ELF-1 (cell line): ENCODE results near the gene CLCN3.
"Not testable (repeated sequence)": the region's sequence is repeated elsewhere in the genome, so short reads cannot be mapped to it uniquely, and the experiment has no call there.

Source experiments
- DNase-seq: peaks from one replicate; pipeline ENCODE4 v3.0.0-alpha.2; 2016; ENCODE audit warnings: low read depth, low spot score

The CLCN3 gene

GRCh38 chr4:169655401-169655800, 35.0 kb downstream of the CLCN3 start:
- DNase-seq: no peak

- no peak for DNase-seq
Measured at GRCh38 chr4:169657470-169658107, 37.2 kb downstream of the CLCN3 start.

DNA sequence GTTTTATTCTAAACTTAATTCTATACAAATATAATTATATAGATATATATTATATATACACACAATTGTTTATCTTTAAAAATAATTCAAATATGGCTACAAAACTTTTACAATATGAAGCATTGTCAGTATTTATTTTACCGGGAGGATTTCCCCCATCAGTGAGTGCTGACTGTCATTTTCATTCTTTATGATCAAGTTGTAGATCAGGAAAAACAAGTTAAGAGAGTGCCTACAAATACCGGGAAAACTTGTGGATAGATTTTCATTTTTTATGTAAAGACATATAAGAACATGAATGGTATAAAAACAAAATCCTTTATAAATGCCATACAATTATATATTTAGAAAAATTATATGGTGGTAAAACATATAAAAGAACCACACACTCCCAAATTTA, 37.8 kb downstream of the CLCN3 start:
- DNase-seq: no peak

DNA sequence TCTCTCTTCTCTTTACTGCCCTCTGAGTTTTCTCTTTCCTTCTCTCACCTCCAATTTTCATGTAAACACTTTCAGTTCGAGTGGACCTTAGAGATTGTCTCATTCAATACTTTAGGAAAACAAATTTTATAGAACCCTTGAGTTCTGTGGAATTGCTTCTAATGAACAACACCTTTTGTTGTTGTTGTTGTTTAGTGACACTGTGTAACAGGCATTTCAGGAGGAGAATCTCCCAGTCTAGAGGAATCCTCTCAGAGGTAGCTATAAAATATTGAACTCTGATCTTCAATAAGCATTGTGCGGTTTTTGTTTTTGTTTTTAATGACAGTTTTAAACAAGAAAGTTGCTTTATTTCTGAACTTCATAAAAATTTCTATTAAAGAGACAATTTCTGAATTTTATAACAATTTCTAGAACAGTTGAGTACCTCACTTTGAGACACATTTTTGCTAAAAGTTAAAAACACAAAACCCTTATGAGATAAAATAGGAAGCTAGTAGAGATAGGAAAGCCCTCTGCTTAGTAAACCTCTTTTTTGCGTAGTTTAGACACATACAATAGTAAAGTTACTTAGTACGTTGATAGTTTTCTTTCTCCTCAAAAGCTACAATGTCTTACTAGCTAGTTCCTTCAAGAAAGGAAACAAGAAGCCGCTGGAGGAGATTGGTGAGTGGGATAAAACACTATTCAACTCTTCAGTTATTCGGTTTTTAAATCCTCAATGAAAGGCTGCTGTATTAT, 38.8 kb downstream of the CLCN3 start:
- no peak for DNase-seq

GRCh38 chr4:169659716-169660670, 39.6 kb downstream of the CLCN3 start:
- DNase-seq: peak; percentile 88

DNA sequence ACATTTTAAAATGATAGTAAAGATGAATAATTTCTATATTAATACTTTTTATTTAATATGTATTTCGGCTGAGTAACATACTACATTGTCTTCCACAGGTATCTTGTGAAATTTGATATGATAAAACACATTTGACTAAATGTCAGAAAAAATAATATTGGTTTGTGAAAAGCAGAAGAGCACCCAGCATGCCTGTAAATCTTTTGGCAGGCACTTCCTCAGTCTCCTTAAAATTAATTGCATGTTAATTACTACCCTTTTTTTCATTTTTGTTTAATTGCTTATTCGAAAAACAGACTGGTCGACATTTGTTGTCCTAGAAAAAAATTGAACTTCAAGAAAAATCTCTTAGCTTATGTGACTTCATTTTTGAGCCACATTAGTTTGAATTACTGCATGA, 40.6 kb downstream of the CLCN3 start:
- DNase-seq: no peak

DNA sequence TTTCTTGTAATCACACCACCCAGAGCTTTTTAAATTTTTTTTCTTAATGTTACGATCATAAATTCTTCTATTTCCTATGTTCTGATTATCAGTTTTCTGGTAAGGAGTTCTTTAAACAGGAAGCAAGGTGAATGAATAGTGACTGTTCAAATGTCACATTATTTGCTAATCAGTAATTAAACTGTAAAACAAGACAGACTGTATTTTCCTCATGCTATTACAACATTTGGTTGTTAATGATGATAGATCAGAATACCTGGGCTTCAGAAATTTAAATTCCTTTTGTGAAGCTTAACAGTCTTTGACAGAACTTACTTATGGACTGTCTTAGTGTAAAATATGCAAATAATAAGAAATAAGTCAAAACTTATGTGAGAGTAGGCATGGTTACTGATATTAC, 41.4 kb downstream of the CLCN3 start:
- no peak for DNase-seq

- no peak for DNase-seq
Measured at GRCh38 chr4:169662206-169662605, 41.8 kb downstream of the CLCN3 start.

DNA sequence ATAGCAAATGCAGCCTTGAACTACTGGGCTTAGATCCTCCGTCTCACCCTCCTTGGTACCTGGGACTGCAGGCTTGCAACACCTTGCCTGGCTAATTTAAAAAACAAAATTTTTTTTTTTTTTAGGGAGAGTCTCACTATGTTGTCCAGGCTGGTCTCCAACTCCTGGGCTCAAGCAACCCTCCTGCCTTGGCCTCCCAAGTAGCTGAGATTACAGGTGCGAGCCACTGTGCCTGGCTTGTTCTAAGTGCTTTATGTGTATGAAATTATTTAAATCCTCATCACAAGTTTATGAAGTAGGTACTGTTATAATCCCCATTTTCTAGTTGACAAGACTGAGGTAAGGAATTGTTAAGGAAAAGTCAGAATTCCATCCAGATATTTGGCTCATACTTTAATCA, 43.0 kb downstream of the CLCN3 start:
- DNase-seq: no peak

- DNase-seq: no peak
Measured at GRCh38 chr4:169663831-169664230, 43.5 kb downstream of the CLCN3 start.

GRCh38 chr4:169664615-169665014, 44.2 kb downstream of the CLCN3 start:
- DNase-seq: no peak

DNA sequence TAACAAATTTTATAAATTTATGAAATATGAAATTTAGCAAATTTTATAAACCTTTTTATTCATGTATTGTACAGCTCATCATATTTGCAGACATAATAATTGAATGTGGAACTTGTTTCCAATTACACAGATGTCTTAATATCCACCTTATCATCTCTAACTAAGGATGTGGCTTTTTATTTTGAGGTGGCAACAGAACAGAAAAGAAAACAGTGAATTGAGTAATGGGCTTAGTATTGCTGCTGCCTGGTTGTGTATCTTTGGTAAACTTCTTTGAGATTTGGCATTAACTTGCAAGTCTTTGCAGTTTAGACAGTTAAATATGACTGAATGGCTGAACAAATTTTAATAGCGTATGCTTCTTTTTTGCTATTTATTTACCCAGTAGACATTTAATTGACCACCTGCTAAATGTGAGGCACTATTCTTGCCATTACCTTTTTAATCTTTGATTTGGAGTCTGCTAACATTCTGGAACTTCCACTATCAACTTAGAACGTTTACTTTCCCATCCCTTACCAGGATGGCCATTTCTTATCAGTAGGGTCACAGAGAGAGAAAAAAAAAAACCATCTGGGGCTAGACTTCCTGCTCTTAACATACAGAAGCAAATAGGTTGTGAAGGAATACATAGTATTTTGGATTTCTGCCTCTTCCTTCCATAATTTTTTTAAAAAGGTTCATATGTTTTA, 44.8 kb downstream of the CLCN3 start:
- no peak for DNase-seq

DNA sequence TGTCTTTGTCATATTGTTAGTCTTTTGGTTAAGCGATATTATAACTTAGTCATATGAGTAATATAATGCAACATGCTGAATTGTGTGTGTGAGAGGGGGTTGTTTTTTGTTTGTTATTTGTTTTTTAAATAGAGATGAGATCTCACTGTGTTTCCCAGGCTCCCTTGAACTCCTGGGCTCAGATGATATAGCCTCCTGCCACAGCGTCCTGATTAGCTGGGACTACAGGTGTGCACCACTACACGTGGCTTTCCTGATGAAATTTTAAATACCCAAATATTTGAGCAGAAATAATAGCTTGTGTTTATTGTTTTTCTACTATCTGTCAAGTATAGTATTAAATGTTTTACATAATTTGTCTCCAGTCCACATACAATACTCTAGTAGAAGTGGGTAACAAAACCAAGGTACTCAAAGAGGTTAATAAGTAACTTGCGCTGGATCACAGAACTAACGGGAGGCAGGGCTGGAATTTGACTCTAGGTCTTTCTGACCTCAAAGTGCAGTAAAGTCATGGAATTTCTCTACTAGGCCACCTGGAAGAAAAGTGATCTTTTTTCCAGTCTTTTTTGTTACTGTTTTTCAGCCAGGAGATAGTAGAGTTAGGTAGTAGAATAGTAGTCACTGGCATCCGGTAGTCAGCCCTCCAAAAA, 47.8 kb downstream of the CLCN3 start:
- DNase-seq: no peak

GRCh38 chr4:169675825-169676224, 55.4 kb downstream of the CLCN3 start:
- no peak for DNase-seq

- no peak for DNase-seq
Measured at GRCh38 chr4:169677150-169677748, 56.9 kb downstream of the CLCN3 start.

GRCh38 chr4:169678486-169678885, 58.1 kb downstream of the CLCN3 start:
- DNase-seq: not testable (repeated sequence)

DNA sequence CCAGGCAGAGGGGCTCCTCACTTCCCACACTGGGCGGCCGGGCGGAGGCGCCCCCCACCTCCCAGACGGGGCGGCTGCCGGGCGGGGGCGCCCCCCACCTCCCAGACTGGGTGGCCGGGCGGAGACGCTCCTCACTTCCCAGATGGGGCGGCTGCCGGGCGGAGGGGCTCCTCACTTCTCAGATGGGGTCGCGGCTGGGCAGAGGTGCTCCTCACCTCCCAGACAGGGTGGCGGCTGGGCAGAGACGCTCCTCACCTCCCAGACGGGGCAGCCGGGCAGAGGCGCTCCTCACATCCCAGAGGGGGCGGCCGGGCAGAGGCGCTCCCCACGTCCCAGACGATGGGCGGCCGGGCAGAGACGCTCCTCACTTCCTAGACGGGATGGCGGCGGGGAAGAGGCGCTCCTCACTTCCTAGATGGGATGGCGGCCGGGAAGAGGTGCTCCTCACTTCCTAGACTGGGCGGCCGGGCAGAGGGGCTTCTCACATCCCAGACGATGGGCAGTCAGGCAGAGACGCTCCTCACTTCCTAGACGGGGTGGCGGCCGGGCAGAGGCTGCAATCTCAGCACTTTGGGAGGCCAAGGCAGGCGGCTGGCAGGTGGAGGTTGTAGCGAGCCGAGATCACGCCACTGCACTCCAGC, 58.7 kb downstream of the CLCN3 start:
- DNase-seq: not testable (repeated sequence)

DNA sequence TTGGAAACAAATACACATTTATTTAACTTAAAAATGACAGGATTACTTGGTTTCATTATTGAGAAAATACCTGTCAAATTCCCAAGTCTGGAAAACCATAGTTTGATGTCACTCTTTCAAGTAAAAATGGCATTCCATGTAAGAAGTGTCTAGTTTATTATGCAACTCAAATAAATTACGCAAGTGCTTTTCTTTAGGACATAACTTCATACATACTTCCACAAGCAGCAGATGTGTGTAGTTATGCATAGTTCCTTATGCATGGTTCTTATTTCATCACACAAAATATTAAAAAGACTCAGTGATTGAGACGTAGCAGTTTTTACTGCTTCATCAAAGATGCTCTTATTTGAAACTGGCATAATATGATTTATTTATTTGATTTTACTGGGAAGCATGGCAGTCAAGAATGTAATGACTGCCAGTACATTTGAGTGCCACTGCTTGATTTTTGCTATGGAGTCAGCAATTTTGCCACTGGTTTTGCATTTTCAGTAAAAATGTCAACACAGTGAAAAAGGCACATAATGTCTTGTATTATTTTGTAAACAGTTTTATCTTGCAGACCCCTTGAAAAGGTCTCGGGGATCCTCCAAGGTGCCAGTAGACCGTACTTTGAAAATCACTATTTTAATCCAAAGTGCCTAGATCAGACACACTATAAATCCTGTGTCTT, 62.1 kb downstream of the CLCN3 start:
- no peak for DNase-seq

DNA sequence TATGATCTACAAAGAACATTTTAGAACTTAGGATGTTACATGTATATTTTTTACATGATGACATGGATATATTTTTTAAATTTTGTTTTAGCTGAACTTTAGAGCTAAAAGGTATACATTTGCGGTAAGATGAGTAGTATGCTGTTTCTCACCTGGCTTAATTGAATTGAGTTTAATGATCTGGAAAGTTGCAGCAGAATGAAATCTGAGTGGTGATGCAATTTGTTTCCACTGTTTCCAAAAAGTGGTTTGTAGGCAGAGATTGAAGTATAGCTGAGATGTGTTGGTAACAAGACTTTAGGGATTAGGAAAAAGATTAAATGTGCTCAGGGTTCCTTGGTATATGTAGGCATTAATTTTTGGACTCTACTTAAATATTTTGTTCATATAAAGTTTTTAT, 69.3 kb downstream of the CLCN3 start:
- DNase-seq: no peak

GRCh38 chr4:169690787-169691186, 70.4 kb downstream of the CLCN3 start:
- no peak for DNase-seq
